IMR-90 (cell line): ENCODE measurements around the gene SUPT3H. TPM values are rescaled to one million over a fixed set of nuclear protein-coding genes. Genes with fewer than 3 reads are reported as not detected.
A peak's percentile ranks its signal among the peaks of the same experiment; 100 is the strongest.

ENCODE experiments used
- ATAC-seq: fragments of 200-7000 bp; cut with Tn5 transposase; 2 replicates; pipeline ENCODE4 v1.9.1; 2020; ENCODE audit warnings: low read depth, mild to moderate bottlenecking, moderate library complexity
- BruUV-seq: library from RNA; stranded (reverse); fragments of 400-500 nt; replicated peaks from 2 replicates; lab custom pipeline; 2021; lab: Mats Ljungman, UMichigan
- CTCF ChIA-PET: fragments of 300-600 bp; formaldehyde crosslinking; extraction: SDS; loops from one replicate; lab custom pipeline; 2021; ENCODE audit warnings: antibody characterized with exemption; lab: Yijun Ruan, JAX
- POLR2A ChIA-PET: fragments of 300-600 bp; sonication (Branson Sonifier 250); formaldehyde crosslinking; loops from one replicate; lab custom pipeline; 2022; ENCODE audit warnings: antibody characterized with exemption; ENCODE audit not compliant: unreplicated experiment; lab: Charles Lee
- DNase-seq: peaks from one replicate; pipeline ENCODE4 v3.0.0; 2013
- H2AFZ ChIP-seq: replicated peaks from 2 replicates; pipeline ENCODE3; 2013; ENCODE audit warnings: low read length, mild to moderate bottlenecking; ENCODE audit not compliant: poor library complexity
- H2AK5ac ChIP-seq: 2 replicates; pipeline ENCODE4 v1.6.1; 2013; ENCODE audit warnings: low read depth, low read length, inconsistent platforms
- H2AK9ac ChIP-seq: replicated peaks from 2 replicates; pipeline ENCODE3; 2013; ENCODE audit warnings: mild to moderate bottlenecking, low read depth, low read length, moderate library complexity; ENCODE audit not compliant: poor library complexity
- H2BK120ac ChIP-seq: 2 replicates; pipeline ENCODE4 v1.6.1; 2013; ENCODE audit warnings: low read depth, low read length, inconsistent platforms
- H2BK15ac ChIP-seq: 3 replicates; pipeline ENCODE4 v1.6.1; 2013; ENCODE audit warnings: low read depth, low read length, inconsistent platforms
- H2BK20ac ChIP-seq: 2 replicates; pipeline ENCODE4 v1.6.1; 2013; ENCODE audit warnings: low read depth, mild to moderate bottlenecking, inconsistent platforms, low read length, moderate library complexity
- H2BK5ac ChIP-seq: 2 replicates; pipeline ENCODE4 v1.6.1; 2013; ENCODE audit warnings: mild to moderate bottlenecking, low read depth, low read length, inconsistent platforms; ENCODE audit not compliant: poor library complexity, severe bottlenecking
- H3K14ac ChIP-seq: replicated peaks from 2 replicates; pipeline ENCODE4 v1.6.1; 2013; ENCODE audit warnings: low read depth, low read length, inconsistent platforms
- H3K18ac ChIP-seq: 2 replicates; pipeline ENCODE4 v1.6.1; 2013; ENCODE audit warnings: low read depth, low read length, control low read depth
- H3K23ac ChIP-seq: 2 replicates; pipeline ENCODE4 v1.6.1; 2013; ENCODE audit warnings: low read depth, low read length, inconsistent platforms
- H3K27ac ChIP-seq: 2 replicates; pipeline ENCODE4 v1.5.1; 2013; ENCODE audit warnings: mild to moderate bottlenecking, control low read depth, low read length; ENCODE audit not compliant: insufficient read depth
- H3K27me3 ChIP-seq: 2 replicates; pipeline ENCODE4 v1.6.1; 2013; ENCODE audit warnings: low read length; ENCODE audit not compliant: control insufficient read depth, insufficient read depth
- H3K36me3 ChIP-seq: 2 replicates; pipeline ENCODE4 v1.6.1; 2013; ENCODE audit warnings: low read length, mixed read lengths; ENCODE audit not compliant: control insufficient read depth, insufficient read depth
- H3K4ac ChIP-seq: 2 replicates; pipeline ENCODE4 v1.6.1; 2013; ENCODE audit warnings: low read depth, low read length, inconsistent platforms
- H3K4me1 ChIP-seq: 2 replicates; pipeline ENCODE4 v1.6.1; 2013; ENCODE audit warnings: low read length, mixed read lengths; ENCODE audit not compliant: control insufficient read depth, insufficient read depth
- H3K4me2 ChIP-seq: 2 replicates; pipeline ENCODE4 v1.6.1; 2013; ENCODE audit warnings: low read depth, mild to moderate bottlenecking, control low read depth, low read length, moderate library complexity
- H3K4me3 ChIP-seq: 2 replicates; pipeline ENCODE4 v1.5.1; 2013; ENCODE audit warnings: low read depth, mild to moderate bottlenecking, control low read depth, low read length, moderate library complexity; ENCODE audit not compliant: insufficient read depth
- H3K56ac ChIP-seq: 2 replicates; pipeline ENCODE4 v1.6.1; 2013; ENCODE audit warnings: low read length, inconsistent platforms; ENCODE audit not compliant: insufficient read depth; ENCODE audit errors: extremely low read depth
- H3K79me1 ChIP-seq, 2 experiments: 2 replicates each; pipeline ENCODE4 v1.6.1; 2013; ENCODE audit warnings: low read length in 2 of 2, inconsistent platforms in 1 of 2, low read depth in 1 of 2
- H3K9ac ChIP-seq: 2 replicates; pipeline ENCODE4 v1.6.1; 2013; ENCODE audit warnings: low read depth, low read length, control low read depth
- H3K9me1 ChIP-seq: 2 replicates; pipeline ENCODE4 v1.6.1; 2013; ENCODE audit warnings: low read length, inconsistent platforms; ENCODE audit not compliant: insufficient read depth
- H3K9me3 ChIP-seq: 2 replicates; pipeline ENCODE4 v1.6.1; 2013; ENCODE audit warnings: low read length; ENCODE audit not compliant: control insufficient read depth, insufficient read depth
- H4K20me1 ChIP-seq: 2 replicates; pipeline ENCODE4 v1.6.1; 2013; ENCODE audit warnings: low read length, inconsistent platforms; ENCODE audit not compliant: insufficient read depth
- H4K5ac ChIP-seq: 2 replicates; pipeline ENCODE4 v1.6.1; 2013; ENCODE audit warnings: mild to moderate bottlenecking, low read depth, low read length, control low read depth
- H4K8ac ChIP-seq, 2 experiments: 2 replicates each; pipeline ENCODE4 v1.6.1; 2013; ENCODE audit warnings: low read depth in 2 of 2, low read length in 2 of 2, control low read depth in 1 of 2, inconsistent platforms in 1 of 2
- H4K91ac ChIP-seq: 2 replicates; pipeline ENCODE4 v1.6.1; 2013; ENCODE audit warnings: low read depth, low read length, inconsistent platforms; ENCODE audit not compliant: insufficient read depth
- BHLHE40 ChIP-seq: fragments of 150-350 bp; IDR thresholded peaks from 2 replicates; pipeline ENCODE4 v1.6.1; 2016; ENCODE audit warnings: mild to moderate bottlenecking, low read depth, low read length
- FOS ChIP-seq: fragments of 150-350 bp; IDR thresholded peaks from 2 replicates; pipeline ENCODE4 v1.6.1; 2016; ENCODE audit warnings: low read depth, low read length
- MXI1 ChIP-seq: IDR thresholded peaks from 2 replicates; pipeline ENCODE4 v1.6.1; 2012; ENCODE audit warnings: low read depth, mild to moderate bottlenecking, low read length, moderate library complexity, borderline replicate concordance
- WGBS, 2 experiments: methylation state at CpG; one replicate each; pipeline versions ENCODE4 v1.1.5 to v1.1.7; 2013; ENCODE audit warnings: missing lambda C conversion rate in 2 of 2; ENCODE audit not compliant: insufficient read length in 1 of 2; ENCODE audit errors: extremely low coverage in 2 of 2; 5-methylcytosine and 5-hydroxymethylcytosine counted together
- dilution Hi-C: fragments of 300-500 bp; cut with HindIII; formaldehyde crosslinking; loops from one replicate; pipeline ENCODE4 v1.14.3; 2018; ENCODE audit warnings: low sequenced_read_pairs; ENCODE audit not compliant: unreplicated experiment
- in situ Hi-C: fragments of 300-500 bp; cut with MboI; formaldehyde crosslinking; loops from 3 replicates; pipeline ENCODE4 v1.14.3; 2019; ENCODE audit warnings: low sequenced_read_pairs, inconsistent platforms, mixed read lengths
- intact Hi-C: fragments of 100-400 bp; cut with micrococcal nuclease; formaldehyde crosslinking; loops from 2 replicates; pipeline ENCODE4 v1.10.0; 2022
- polyA plus RNA-seq, 3 experiments: library from polyadenylated mRNA; depleted of rRNA; stranded (reverse); fragments of >200 nt; gene quantifications; 2 replicates each; pipeline ENCODE4 v1.2.3, GENCODE V29; 2012; ENCODE audit warnings: low replicate concordance in 1 of 3
- total RNA-seq: library from RNA; depleted of rRNA; stranded (reverse); fragments of >200 nt; gene quantifications from 2 replicates; pipeline ENCODE4 v1.2.3, GENCODE V29; 2012
- TF ChIP-seq, protein P1 (sequence below): fragments of 150-350 bp; IDR thresholded peaks from 2 replicates; pipeline ENCODE4 v1.6.1; 2017; ENCODE audit warnings: mild to moderate bottlenecking, antibody characterized with exemption, low read length, low read depth

Gene SUPT3H
- total and polyA plus RNA-seq, 2 of the 4 experiments (the other 2 are of a cell fraction), result 4.5 to 5.0 TPM

DNA sequence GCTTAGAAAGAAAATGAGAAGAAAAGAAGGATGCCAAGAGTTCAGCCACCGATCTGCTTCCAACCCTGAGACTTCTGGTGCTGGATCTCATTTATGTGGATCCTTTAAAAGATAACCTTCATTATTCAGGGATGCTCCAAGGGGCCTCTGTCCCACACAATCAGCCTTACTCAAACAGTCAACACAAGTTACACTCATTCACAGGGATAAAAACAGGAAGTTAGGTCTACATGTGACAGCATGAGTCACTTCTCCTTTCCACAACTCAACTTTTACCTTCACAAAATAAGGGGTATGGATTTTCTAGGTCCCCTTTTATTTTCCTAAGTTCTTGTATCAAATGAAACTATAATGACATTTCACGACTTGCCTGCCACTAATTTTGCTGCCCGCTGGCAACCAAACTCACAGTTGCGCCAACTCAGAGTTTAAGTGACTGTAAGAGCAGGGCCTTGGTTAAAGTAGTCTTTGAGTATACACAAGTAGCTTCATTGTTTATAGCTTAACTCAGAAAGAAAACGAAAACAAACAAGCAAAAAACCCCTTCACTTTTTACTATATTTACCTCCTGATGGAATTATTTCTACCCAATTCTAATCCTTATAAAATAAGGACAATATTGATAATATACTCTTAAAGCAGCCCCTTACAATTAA is 328.4 kb downstream of the SUPT3H start:
- Histone ChIP-seq H4K91ac (no peak overlapping the region), H3K23ac (no peak overlapping the region), H2AK9ac (no peak overlapping the region), H3K79me1 (no peaks in the 10 kb centered on the region), H4K5ac (no peak overlapping the region), H2BK20ac (no peak overlapping the region), H3K27me3 (no peaks in the 10 kb centered on the region), H3K56ac (no peak overlapping the region), H3K18ac (no peak overlapping the region), H2BK15ac (no peak overlapping the region), H3K14ac (no peak overlapping the region), H3K36me3 (no peaks in the 10 kb centered on the region), H2AFZ (no peak overlapping the region), H3K4me1 (no peaks in the 10 kb centered on the region), H3K9me1 (no peaks in the 10 kb centered on the region), H2BK5ac (no peak overlapping the region), H2BK120ac (no peak overlapping the region), H3K4me2 (no peak overlapping the region), H3K9ac (no peak overlapping the region), H4K8ac (no peak overlapping the region), H2AK5ac (no peak overlapping the region), H4K20me1 (no peaks in the 10 kb centered on the region), H3K4ac (no peak overlapping the region), H3K9me3 (no peaks in the 10 kb centered on the region), H3K27ac (no peak overlapping the region), H3K4me3 (no peak overlapping the region)
- ChIA-PET POLR2A (no interaction called here), CTCF (no interaction called here)
- no peak for TF ChIP-seq BHLHE40
- TF ChIP-seq, protein P1, sequence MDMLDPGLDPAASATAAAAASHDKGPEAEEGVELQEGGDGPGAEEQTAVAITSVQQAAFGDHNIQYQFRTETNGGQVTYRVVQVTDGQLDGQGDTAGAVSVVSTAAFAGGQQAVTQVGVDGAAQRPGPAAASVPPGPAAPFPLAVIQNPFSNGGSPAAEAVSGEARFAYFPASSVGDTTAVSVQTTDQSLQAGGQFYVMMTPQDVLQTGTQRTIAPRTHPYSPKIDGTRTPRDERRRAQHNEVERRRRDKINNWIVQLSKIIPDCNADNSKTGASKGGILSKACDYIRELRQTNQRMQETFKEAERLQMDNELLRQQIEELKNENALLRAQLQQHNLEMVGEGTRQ, result peak; percentile 37; the same call in 1 of the 2 replicates
- TF ChIP-seq MXI1, result no peak
- no peak for TF ChIP-seq FOS
- ATAC-seq (no peak), DNase-seq (peak; percentile 28)
- dilution Hi-C loops (no loop called here), intact Hi-C loops (no loop called here), in situ Hi-C loops (no loop called here)
- no CpG with 5 or more reads among the region's 5 CpGs for WGBS, 2 experiments
- no TSS peak for BruUV-seq
